ENCODE results near the gene LGR4. TPM values are rescaled to one million over a fixed set of nuclear protein-coding genes. Genes with fewer than 3 reads are reported as not detected.

Gene LGR4
- total and polyA plus RNA-seq, 2 donors (not counting 1 experiment from before 2014, with no cell fraction given) = 0.92 to 3.3 TPM

DNA sequence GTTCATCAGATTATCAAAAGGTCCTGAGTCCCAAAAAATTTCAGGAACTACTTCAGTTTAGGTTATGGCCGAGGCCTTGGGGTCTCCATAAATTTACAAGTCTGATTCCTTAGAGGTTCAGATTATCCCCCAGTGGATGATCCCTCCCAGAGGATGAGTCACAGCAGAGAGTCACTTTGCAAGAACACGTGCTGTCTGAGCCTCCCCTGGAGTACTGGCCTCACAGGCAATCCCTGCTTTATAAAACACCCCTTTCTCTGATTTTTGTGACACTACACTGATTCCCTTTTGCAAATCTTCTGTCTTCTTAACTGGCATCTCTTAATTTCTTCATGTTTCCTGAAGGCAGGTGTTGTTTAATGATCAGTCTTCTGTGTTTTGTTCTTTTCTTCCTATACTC is 154.8 kb downstream of the LGR4 start:
- 89% methylated on average over 2 of the region's 2 CpGs for WGBS (ENCODE audit: insufficient coverage)
- H3K27me3 Mint-ChIP-seq = no peaks in the 10 kb centered on the region
- H3K27ac Mint-ChIP-seq = no peak overlapping the region
- Histone ChIP-seq H4K20me1 (ENCODE audit: control insufficient read depth, insufficient read depth, low read length, poor library complexity, severe bottlenecking) (no peaks in the 10 kb centered on the region), H3K4me2 (replicated peaks; ENCODE audit: low read depth, low read length, poor library complexity, severe bottlenecking) (no peak overlapping the region), H3K9me3 (ENCODE audit: control extremely low read depth in 1 of 3, control insufficient read depth in 2 of 3, insufficient read depth in 1 of 3, low read length in 2 of 3) (no peaks in the 10 kb centered on the region), H3K4me3 (ENCODE audit: control extremely low read depth in 1 of 5, extremely low read depth in 1 of 5, insufficient read depth in 1 of 5, low read depth in 2 of 5, low read length in 4 of 5) (no peak overlapping the region), H3K27me3 (replicated peaks in 1 of 4; ENCODE audit: control extremely low read depth in 1 of 4, control insufficient read depth in 3 of 4, insufficient read depth in 4 of 4, low read length in 3 of 4) (no peaks in the 10 kb centered on the region), H3K9ac (ENCODE audit: low read length) (no peak overlapping the region), H3K27ac (ENCODE audit: low read length in 2 of 2) (no peak overlapping the region), H3K4me1 (ENCODE audit: control insufficient read depth in 2 of 2, insufficient read depth in 2 of 2, low read length in 2 of 2) (no peaks in the 10 kb centered on the region), H2AFZ (ENCODE audit: insufficient read depth, low read depth, low read length, poor library complexity, severe bottlenecking) (no peak overlapping the region), H3K36me3 (replicated peaks in 1 of 2; ENCODE audit: control extremely low read depth in 1 of 2, control insufficient read depth in 1 of 2, extremely low read depth in 1 of 2, insufficient read depth in 2 of 2, low read length in 1 of 2) (no peaks in the 10 kb centered on the region), H3K79me2 (ENCODE audit: control insufficient read depth, insufficient read depth, low read length) (no peaks in the 10 kb centered on the region)
- DNase-seq (no peak), ATAC-seq (ENCODE audit: low read depth) (no peak)
- no peaks in the 10 kb centered on the region for H3K9me3 Mint-ChIP-seq (ENCODE audit: insufficient read depth)
- CTCF ChIA-PET = no interaction called here
- H3K4me3 Mint-ChIP-seq = no peak overlapping the region
- TF ChIP-seq, protein P1, sequence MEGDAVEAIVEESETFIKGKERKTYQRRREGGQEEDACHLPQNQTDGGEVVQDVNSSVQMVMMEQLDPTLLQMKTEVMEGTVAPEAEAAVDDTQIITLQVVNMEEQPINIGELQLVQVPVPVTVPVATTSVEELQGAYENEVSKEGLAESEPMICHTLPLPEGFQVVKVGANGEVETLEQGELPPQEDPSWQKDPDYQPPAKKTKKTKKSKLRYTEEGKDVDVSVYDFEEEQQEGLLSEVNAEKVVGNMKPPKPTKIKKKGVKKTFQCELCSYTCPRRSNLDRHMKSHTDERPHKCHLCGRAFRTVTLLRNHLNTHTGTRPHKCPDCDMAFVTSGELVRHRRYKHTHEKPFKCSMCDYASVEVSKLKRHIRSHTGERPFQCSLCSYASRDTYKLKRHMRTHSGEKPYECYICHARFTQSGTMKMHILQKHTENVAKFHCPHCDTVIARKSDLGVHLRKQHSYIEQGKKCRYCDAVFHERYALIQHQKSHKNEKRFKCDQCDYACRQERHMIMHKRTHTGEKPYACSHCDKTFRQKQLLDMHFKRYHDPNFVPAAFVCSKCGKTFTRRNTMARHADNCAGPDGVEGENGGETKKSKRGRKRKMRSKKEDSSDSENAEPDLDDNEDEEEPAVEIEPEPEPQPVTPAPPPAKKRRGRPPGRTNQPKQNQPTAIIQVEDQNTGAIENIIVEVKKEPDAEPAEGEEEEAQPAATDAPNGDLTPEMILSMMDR (IDR thresholded peaks at IDR 0.05) = no peak
- TF ChIP-seq EZH2 (IDR thresholded peaks at IDR 0.05; ENCODE audit: borderline replicate concordance, insufficient read depth, low read depth, low read length, poor library complexity, severe bottlenecking) = no peak
- POLR2A ChIA-PET = no interaction called here
- no peaks in the 10 kb centered on the region for H3K4me1 Mint-ChIP-seq
- intact Hi-C loops (cut with micrococcal nuclease) = no loop called here

Small RNA genes lying within 50 kb of the gene (small RNA-seq; reads per million reads assigned to genes)
- gene AC100771.1 (ENCODE audit: insufficient read length, low read depth, low replicate concordance) (not detected), gene MIR8087 (ENCODE audit: insufficient read length, low read depth, low replicate concordance) (not detected), gene RNA5SP339 (ENCODE audit: insufficient read length, low read depth, low replicate concordance) (not detected)

Other genes starting within 250 kb of the LGR4 start
- 4.1 and 4.6 TPM in 2 replicates for gene CCDC34, start 109.6 kb downstream of the LGR4 start, total RNA-seq
- 0.76 and 0.94 TPM in 2 replicates for gene CCDC34, start 109.6 kb downstream of the LGR4 start, polyA plus RNA-seq
- gene LIN7C, start 34.0 kb upstream of the LGR4 start, total RNA-seq = 24.2 TPM in 2 replicates
- 6.2 and 12.2 TPM in 2 replicates for gene LIN7C, start 34.0 kb upstream of the LGR4 start, polyA plus RNA-seq
- not detected in 2 replicates for gene BDNF, start 227.7 kb upstream of the LGR4 start, total RNA-seq
- not detected in 2 replicates for gene BDNF, start 227.7 kb upstream of the LGR4 start, polyA plus RNA-seq